Mucosa of rectum (tissue), 2 donors: ENCODE measurements around the gene ME3.

Source experiments
- H3K27ac ChIP-seq, 2 donors: one replicate each; pipeline ENCODE4 v1.7.0; 2013; ENCODE audit warnings: inconsistent platforms in 2 of 2, low read depth in 2 of 2, low read length in 2 of 2
- H3K27me3 ChIP-seq, 2 donors: one replicate each; pipeline ENCODE4 v1.7.0; 2013; ENCODE audit warnings: low read length in 2 of 2; ENCODE audit not compliant: control insufficient read depth in 2 of 2, insufficient read depth in 2 of 2
- H3K36me3 ChIP-seq, 2 donors: one replicate each; pipeline ENCODE4 v1.7.0; 2013; ENCODE audit warnings: low read length in 2 of 2; ENCODE audit not compliant: control insufficient read depth in 2 of 2, insufficient read depth in 2 of 2
- H3K4me1 ChIP-seq, 2 donors: one replicate each; pipeline ENCODE4 v1.7.0; 2013; ENCODE audit warnings: low read length in 2 of 2, mild to moderate bottlenecking in 1 of 2; ENCODE audit not compliant: control insufficient read depth in 2 of 2, insufficient read depth in 2 of 2
- H3K4me3 ChIP-seq, 2 donors: one replicate each; pipeline ENCODE4 v1.7.0; 2013; ENCODE audit warnings: low read length in 2 of 2
- H3K9ac ChIP-seq, 2 donors: one replicate each; pipeline ENCODE4 v1.7.0; 2013; ENCODE audit warnings: low read length in 2 of 2, low read depth in 1 of 2, mild to moderate bottlenecking in 1 of 2
- H3K9me3 ChIP-seq, 2 donors: one replicate each; pipeline ENCODE4 v1.7.0; 2013; ENCODE audit warnings: low read length in 2 of 2; ENCODE audit not compliant: control insufficient read depth in 2 of 2
- donor health status: healthy.
- donor health status: Normal muscosa, but diverticular disease.

The ME3 gene

GRCh38 chr11:86641537-86642261 lies 30.7 kb downstream of the ME3 start:
- no peak overlapping the region for H3K27ac ChIP-seq

GRCh38 chr11:86639137-86639536 lies 33.3 kb downstream of the ME3 start:
- H3K27me3 ChIP-seq = no peaks in the 10 kb centered on the region
- H3K9ac ChIP-seq = no peak overlapping the region
- no peak overlapping the region for H3K4me3 ChIP-seq
- H3K9me3 ChIP-seq = no peaks in the 10 kb centered on the region
- no peaks in the 10 kb centered on the region for H3K4me1 ChIP-seq
- no peak overlapping the region for H3K27ac ChIP-seq
- H3K36me3 ChIP-seq = no peaks in the 10 kb centered on the region

More at GRCh38 chr11:86641537-86642261, 30.7 kb downstream of the ME3 start:
- H3K27me3 ChIP-seq = no peaks in the 10 kb centered on the region
- H3K36me3 ChIP-seq = no peaks in the 10 kb centered on the region
- no peaks in the 10 kb centered on the region for H3K9me3 ChIP-seq
- H3K4me3 ChIP-seq = no peak overlapping the region
- H3K4me1 ChIP-seq = no peaks in the 10 kb centered on the region
- no peak overlapping the region for H3K9ac ChIP-seq

- no peaks in the 10 kb centered on the region for H3K27me3 ChIP-seq
- H3K9me3 ChIP-seq = no peaks in the 10 kb centered on the region
- H3K4me1 ChIP-seq = no peaks in the 10 kb centered on the region
- no peaks in the 10 kb centered on the region for H3K36me3 ChIP-seq
- no peak overlapping the region for H3K27ac ChIP-seq
- no peak overlapping the region for H3K4me3 ChIP-seq
- no peak overlapping the region for H3K9ac ChIP-seq
Measured at GRCh38 chr11:86638673-86639072, 33.7 kb downstream of the ME3 start.

GRCh38 chr11:86637988-86638387 lies 34.4 kb downstream of the ME3 start:
- Histone ChIP-seq H3K9me3 (no peaks in the 10 kb centered on the region), H3K4me1 (no peaks in the 10 kb centered on the region), H3K4me3 (no peak overlapping the region), H3K27me3 (no peaks in the 10 kb centered on the region), H3K36me3 (no peaks in the 10 kb centered on the region), H3K9ac (no peak overlapping the region), H3K27ac (no peak overlapping the region)

GRCh38 chr11:86636275-86636674 lies 36.1 kb downstream of the ME3 start:
- no peak overlapping the region for H3K27ac ChIP-seq

GRCh38 chr11:86632499-86633269 lies 39.7 kb downstream of the ME3 start:
- Histone ChIP-seq H3K27me3 (no peaks in the 10 kb centered on the region), H3K9me3 (no peaks in the 10 kb centered on the region), H3K36me3 (no peaks in the 10 kb centered on the region), H3K9ac (no peak overlapping the region), H3K4me1 (no peaks in the 10 kb centered on the region), H3K27ac (no peak overlapping the region), H3K4me3 (no peak overlapping the region)

More at GRCh38 chr11:86636275-86636674, 36.1 kb downstream of the ME3 start:
- no peaks in the 10 kb centered on the region for H3K36me3 ChIP-seq
- H3K4me3 ChIP-seq = no peak overlapping the region
- no peaks in the 10 kb centered on the region for H3K27me3 ChIP-seq
- H3K9ac ChIP-seq = no peak overlapping the region
- H3K9me3 ChIP-seq = no peaks in the 10 kb centered on the region
- H3K4me1 ChIP-seq = no peaks in the 10 kb centered on the region

- H3K9me3 ChIP-seq = no peaks in the 10 kb centered on the region
- no peaks in the 10 kb centered on the region for H3K27me3 ChIP-seq
- no peak overlapping the region for H3K4me3 ChIP-seq
- H3K27ac ChIP-seq = no peak overlapping the region
- no peaks in the 10 kb centered on the region for H3K4me1 ChIP-seq
- H3K36me3 ChIP-seq = no peaks in the 10 kb centered on the region
- H3K9ac ChIP-seq = no peak overlapping the region
Measured at GRCh38 chr11:86630229-86630981, 42.0 kb downstream of the ME3 start.

- no peaks in the 10 kb centered on the region for H3K36me3 ChIP-seq
- H3K9me3 ChIP-seq = no peaks in the 10 kb centered on the region
- H3K4me1 ChIP-seq = no peaks in the 10 kb centered on the region
- H3K4me3 ChIP-seq = no peak overlapping the region
- no peak overlapping the region for H3K9ac ChIP-seq
- no peak overlapping the region for H3K27ac ChIP-seq
- no peaks in the 10 kb centered on the region for H3K27me3 ChIP-seq
Measured at GRCh38 chr11:86629045-86629706, 43.2 kb downstream of the ME3 start.

GRCh38 chr11:86627776-86628455 lies 44.5 kb downstream of the ME3 start:
- Histone ChIP-seq H3K27ac (peak overlapping the region in 1 of 2 donors; percentile 28), H3K4me1 (no peaks in the 10 kb centered on the region), H3K4me3 (no peak overlapping the region), H3K9me3 (no peaks in the 10 kb centered on the region), H3K36me3 (no peaks in the 10 kb centered on the region), H3K9ac (no peak overlapping the region), H3K27me3 (no peaks in the 10 kb centered on the region)
